GM12878 (cell line): Measurements from ENCODE around the gene COL1A1. TPM values are rescaled to one million over a fixed set of nuclear protein-coding genes. Genes with fewer than 3 reads are reported as not detected.

Experiments used
- BACH1 ChIP-seq: fragments of 450-650 bp; IDR thresholded peaks from 2 replicates; pipeline ENCODE4 v1.6.1; 2017; ENCODE audit warnings: mild to moderate bottlenecking, borderline replicate concordance
- BHLHE40 ChIP-seq, 2 experiments: fragments of 450-650 bp in 1 of 2; IDR thresholded peaks; 2 replicates each; pipeline ENCODE4 v1.6.1; 2011 to 2017; ENCODE audit warnings: low read depth in 2 of 2, borderline replicate concordance in 1 of 2, improper control_type of control experiment in 1 of 2, low read length in 1 of 2, mild to moderate bottlenecking in 1 of 2
- BRCA1 ChIP-seq: IDR thresholded peaks from 2 replicates; pipeline ENCODE4 v1.6.1; 2011; ENCODE audit warnings: low read depth, low read length, improper control_type of control experiment
- CEBPB ChIP-seq, 2 experiments: fragments of 150-350 bp in 1 of 2; IDR thresholded peaks; 2 replicates each; pipeline ENCODE4 v1.6.1; 2012 to 2014; ENCODE audit warnings: low read depth in 2 of 2, low read length in 2 of 2, borderline replicate concordance in 1 of 2, inconsistent platforms in 1 of 2
- CHD4 ChIP-seq: fragments of 200-600 bp; sonication (generic); IDR thresholded peaks from 2 replicates; pipeline ENCODE4 v1.6.1; 2016; ENCODE audit warnings: mild to moderate bottlenecking
- E2F4 ChIP-seq: IDR thresholded peaks from 2 replicates; pipeline ENCODE4 v1.6.1; 2012; ENCODE audit warnings: low read depth, low read length, improper control_type of control experiment
- EGR1 ChIP-seq, 2 experiments: IDR thresholded peaks; 1 replicate in 1 of 2; 2 replicates in 1 of 2; pipeline ENCODE4 v1.6.1; 2011 to 2012; ENCODE audit warnings: low read depth in 2 of 2, low read length in 2 of 2, borderline replicate concordance in 1 of 2, mild to moderate bottlenecking in 1 of 2, moderate library complexity in 1 of 2
- FOXK2 ChIP-seq: fragments of 450-650 bp; IDR thresholded peaks from 2 replicates; pipeline ENCODE4 v1.6.1; 2017; ENCODE audit warnings: mild to moderate bottlenecking, moderate library complexity
- HSF1 ChIP-seq: fragments of 150-350 bp; IDR thresholded peaks from 2 replicates; pipeline ENCODE4 v1.6.1; 2014; ENCODE audit warnings: mild to moderate bottlenecking, low read depth, low read length
- KAT2A ChIP-seq: conservative IDR thresholded peaks from 2 replicates; pipeline ENCODE4 v1.6.1; 2011; ENCODE audit warnings: low read depth, low read length; ENCODE audit not compliant: control insufficient read depth
- MLLT1 ChIP-seq: fragments of 450-650 bp; IDR thresholded peaks from 2 replicates; pipeline ENCODE4 v1.6.1; 2016; ENCODE audit warnings: mild to moderate bottlenecking
- MXI1 ChIP-seq: fragments of 150-350 bp; IDR thresholded peaks from 2 replicates; pipeline ENCODE4 v1.6.1; 2011; ENCODE audit warnings: low read depth, mild to moderate bottlenecking, inconsistent platforms, low read length, improper control_type of control experiment
- NBN ChIP-seq: fragments of 450-650 bp; IDR thresholded peaks from 2 replicates; pipeline ENCODE4 v1.6.1; 2016
- NFYB ChIP-seq: IDR thresholded peaks from 2 replicates; pipeline ENCODE4 v1.6.1; 2011; ENCODE audit warnings: low read depth, mild to moderate bottlenecking, low read length, improper control_type of control experiment, moderate library complexity; ENCODE audit not compliant: insufficient read depth
- PKNOX1 ChIP-seq: fragments of 450-650 bp; IDR thresholded peaks from 2 replicates; pipeline ENCODE4 v1.6.1; 2016; ENCODE audit warnings: mild to moderate bottlenecking
- RAD51 ChIP-seq: fragments of 450-650 bp; IDR thresholded peaks from 2 replicates; pipeline ENCODE4 v1.6.1; 2016; ENCODE audit warnings: moderate library complexity, mild to moderate bottlenecking, inconsistent platforms
- RBBP5 ChIP-seq: fragments of 200-600 bp; sonication (generic); conservative IDR thresholded peaks from 2 replicates; pipeline ENCODE4 v1.6.1; 2016
- RELB ChIP-seq: fragments of 450-650 bp; IDR thresholded peaks from 2 replicates; pipeline ENCODE4 v1.6.1; 2017; ENCODE audit warnings: low read depth, mild to moderate bottlenecking, moderate library complexity
- SMARCA5 ChIP-seq: fragments of 450-650 bp; IDR thresholded peaks from 2 replicates; pipeline ENCODE4 v1.6.1; 2017; ENCODE audit warnings: mild to moderate bottlenecking
- SMC3 ChIP-seq: IDR thresholded peaks from 2 replicates; pipeline ENCODE4 v1.6.1; 2011; ENCODE audit warnings: low read length, improper control_type of control experiment, borderline replicate concordance
- TCF12 ChIP-seq: IDR thresholded peaks from 2 replicates; pipeline ENCODE4 v1.6.1; 2011; ENCODE audit warnings: low read depth, mild to moderate bottlenecking, low read length
- ZNF207 ChIP-seq: fragments of 450-650 bp; IDR thresholded peaks from 2 replicates; pipeline ENCODE4 v1.6.1; 2014; ENCODE audit warnings: antibody characterized with exemption, mild to moderate bottlenecking, borderline replicate concordance
- ZNF384 ChIP-seq: IDR thresholded peaks from 2 replicates; pipeline ENCODE4 v1.6.1; 2012; ENCODE audit warnings: low read depth, mild to moderate bottlenecking, low read length, improper control_type of control experiment, borderline replicate concordance
- polyA plus RNA-seq, 11 experiments: library from polyadenylated mRNA; depleted of rRNA in 4 of 11; unstranded in 6 of 11; stranded (reverse) in 5 of 11; fragments of >200 nt; fragmentation: Nextera tagmentation in 4 of 11; fragmentation: Illumina TruSeq in 1 of 11; extraction: Ambion mirVana in 4 of 11; extraction: Trizol in 1 of 11; gene quantifications; 1 replicate in 1 of 11; 2 replicates in 10 of 11; pipeline versions ENCODE4 v1.2.1 to v1.2.3, GENCODE V29; 2011 to 2016; ENCODE audit warnings: inconsistent platforms in 2 of 11, missing spikeins in 2 of 11, low read depth in 1 of 11
- total RNA-seq, 4 experiments: library from RNA; depleted of rRNA in 3 of 4; stranded (reverse); fragments of >200 nt in 3 of 4; fragmentation: Illumina TruSeq in 1 of 4; extraction: Trizol in 1 of 4; gene quantifications; 2 replicates each; pipeline versions ENCODE4 v1.2.1 to v1.2.3, GENCODE V29; 2013 to 2021

Gene COL1A1
- total and polyA plus RNA-seq, 10 of the 15 experiments (the other 5 are each of a cell fraction or from before 2014, with no cell fraction given), result 0.18 to 7.7 (median 2.3) TPM

GRCh38 chr17:50200457-50201275, 765 bp downstream of the COL1A1 start (continued):
- TF ChIP-seq RELB (peak; percentile 13; the same call in 1 of the 2 replicates), PKNOX1 (no peak), CHD4 (no peak), E2F4 (no peak), BRCA1 (no peak), HSF1 (no peak), TCF12 (no peak), SMC3 (peak; percentile 92), MXI1 (no peak), CEBPB (IDR thresholded peaks at IDR 0.05; ENCODE audit: borderline replicate concordance in 1 of 2, low read depth in 2 of 2, low read length in 2 of 2) (no peak), FOXK2 (no peak), RAD51 (no peak), KAT2A (no peak), NFYB (no peak), EGR1 (IDR thresholded peaks at IDR 0.05; ENCODE audit: borderline replicate concordance in 1 of 2, low read depth in 2 of 2, low read length in 2 of 2) (peak in 1 of 2 experiments; percentile 96; a peak in 2 of 3 replicates), SMARCA5 (peak; percentile 94), ZNF207 (peak; percentile 90; the same call in 1 of the 2 replicates), ZNF384 (no peak), NBN (peak; percentile 71; the same call in 1 of the 2 replicates), BACH1 (peak; percentile 46; the same call in 1 of the 2 replicates), MLLT1 (no peak), BHLHE40 (IDR thresholded peaks at IDR 0.05; ENCODE audit: borderline replicate concordance in 1 of 2, low read depth in 2 of 2, low read length in 1 of 2) (peak in 1 of 2 experiments; percentile 19; a peak in 1 of 4 replicates), RBBP5 (no peak)
